Measurements from ENCODE around the gene ETHE1. TPM values are rescaled to one million over a fixed set of nuclear protein-coding genes. Genes with fewer than 3 reads are reported as not detected.

The ETHE1 gene
- total and polyA plus RNA-seq, 4 donors: 30.4 to 45.1 (median 34.5) TPM

DNA sequence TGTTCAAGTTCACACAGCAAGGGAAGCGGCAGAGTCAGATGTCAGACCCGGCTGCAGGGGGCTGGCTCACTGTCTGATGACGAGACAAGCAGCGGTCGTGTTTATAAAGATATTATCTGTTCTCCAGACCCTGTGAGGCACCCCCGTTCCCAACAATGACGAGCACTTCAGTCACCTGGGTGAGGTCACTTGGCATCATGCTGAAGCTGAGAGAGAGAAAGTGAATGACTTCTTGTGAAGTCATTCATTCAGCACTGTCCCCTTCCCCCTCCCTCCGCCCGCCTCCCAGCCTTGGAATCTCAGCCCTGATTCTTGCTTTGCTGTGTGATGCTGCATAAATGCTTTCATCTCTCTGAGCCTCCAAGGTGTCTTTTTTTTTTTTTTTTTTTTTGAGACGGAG, 56.7 kb downstream of the ETHE1 start:
- Histone ChIP-seq H3K9ac (ENCODE audit: low read depth in 1 of 2, low read length in 2 of 2) (no peak overlapping the region), H3K4me3 (ENCODE audit: low read depth in 1 of 3, low read length in 3 of 3) (no peak overlapping the region), H3K9me3 (ENCODE audit: control insufficient read depth in 4 of 4, low read length in 3 of 4) (no peaks in the 10 kb centered on the region), H3K27ac (ENCODE audit: low read depth in 1 of 2, low read length in 2 of 2) (no peak overlapping the region), H3K27me3 (ENCODE audit: control insufficient read depth in 4 of 4, insufficient read depth in 4 of 4, low read length in 3 of 4) (no peaks in the 10 kb centered on the region), H3K4me1 (ENCODE audit: control insufficient read depth in 4 of 4, insufficient read depth in 4 of 4, low read length in 3 of 4) (peaks cover 0 to 4% (median 2%) of the 10 kb centered on the region in 4 donors), H3K36me3 (ENCODE audit: control insufficient read depth in 4 of 4, insufficient read depth in 3 of 4, low read depth in 1 of 4, low read length in 3 of 4) (no peaks in the 10 kb centered on the region)
- no peak for DNase-seq (ENCODE audit: low spot score)
- 74% methylated on average over 10 of the region's 10 CpGs for WGBS
- TF ChIP-seq HNF4A (conservative IDR thresholded peaks at IDR 0.05) (no peak), GABPA (IDR thresholded peaks at IDR 0.05 in 1 of 2, conservative IDR thresholded peaks at IDR 0.05 in 1 of 2) (no peak), HNF4G (IDR thresholded peaks at IDR 0.05) (no peak), RAD21 (IDR thresholded peaks at IDR 0.05) (no peak), JUND (IDR thresholded peaks at IDR 0.05) (no peak), NR2F2 (IDR thresholded peaks at IDR 0.05) (no peak), FOXA1 (IDR thresholded peaks at IDR 0.05) (no peak), EGR1 (IDR thresholded peaks at IDR 0.05; ENCODE audit: low read depth in 2 of 2) (no peak), YY1 (IDR thresholded peaks at IDR 0.05) (no peak), RXRA (IDR thresholded peaks at IDR 0.05) (no peak)
- TF ChIP-seq, protein P1, sequence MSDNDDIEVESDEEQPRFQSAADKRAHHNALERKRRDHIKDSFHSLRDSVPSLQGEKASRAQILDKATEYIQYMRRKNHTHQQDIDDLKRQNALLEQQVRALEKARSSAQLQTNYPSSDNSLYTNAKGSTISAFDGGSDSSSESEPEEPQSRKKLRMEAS (IDR thresholded peaks at IDR 0.05): no peak
- TF ChIP-seq, protein P2, sequence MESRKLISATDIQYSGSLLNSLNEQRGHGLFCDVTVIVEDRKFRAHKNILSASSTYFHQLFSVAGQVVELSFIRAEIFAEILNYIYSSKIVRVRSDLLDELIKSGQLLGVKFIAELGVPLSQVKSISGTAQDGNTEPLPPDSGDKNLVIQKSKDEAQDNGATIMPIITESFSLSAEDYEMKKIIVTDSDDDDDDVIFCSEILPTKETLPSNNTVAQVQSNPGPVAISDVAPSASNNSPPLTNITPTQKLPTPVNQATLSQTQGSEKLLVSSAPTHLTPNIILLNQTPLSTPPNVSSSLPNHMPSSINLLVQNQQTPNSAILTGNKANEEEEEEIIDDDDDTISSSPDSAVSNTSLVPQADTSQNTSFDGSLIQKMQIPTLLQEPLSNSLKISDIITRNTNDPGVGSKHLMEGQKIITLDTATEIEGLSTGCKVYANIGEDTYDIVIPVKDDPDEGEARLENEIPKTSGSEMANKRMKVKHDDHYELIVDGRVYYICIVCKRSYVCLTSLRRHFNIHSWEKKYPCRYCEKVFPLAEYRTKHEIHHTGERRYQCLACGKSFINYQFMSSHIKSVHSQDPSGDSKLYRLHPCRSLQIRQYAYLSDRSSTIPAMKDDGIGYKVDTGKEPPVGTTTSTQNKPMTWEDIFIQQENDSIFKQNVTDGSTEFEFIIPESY (IDR thresholded peaks at IDR 0.05): no peak
- TF ChIP-seq, protein P3, sequence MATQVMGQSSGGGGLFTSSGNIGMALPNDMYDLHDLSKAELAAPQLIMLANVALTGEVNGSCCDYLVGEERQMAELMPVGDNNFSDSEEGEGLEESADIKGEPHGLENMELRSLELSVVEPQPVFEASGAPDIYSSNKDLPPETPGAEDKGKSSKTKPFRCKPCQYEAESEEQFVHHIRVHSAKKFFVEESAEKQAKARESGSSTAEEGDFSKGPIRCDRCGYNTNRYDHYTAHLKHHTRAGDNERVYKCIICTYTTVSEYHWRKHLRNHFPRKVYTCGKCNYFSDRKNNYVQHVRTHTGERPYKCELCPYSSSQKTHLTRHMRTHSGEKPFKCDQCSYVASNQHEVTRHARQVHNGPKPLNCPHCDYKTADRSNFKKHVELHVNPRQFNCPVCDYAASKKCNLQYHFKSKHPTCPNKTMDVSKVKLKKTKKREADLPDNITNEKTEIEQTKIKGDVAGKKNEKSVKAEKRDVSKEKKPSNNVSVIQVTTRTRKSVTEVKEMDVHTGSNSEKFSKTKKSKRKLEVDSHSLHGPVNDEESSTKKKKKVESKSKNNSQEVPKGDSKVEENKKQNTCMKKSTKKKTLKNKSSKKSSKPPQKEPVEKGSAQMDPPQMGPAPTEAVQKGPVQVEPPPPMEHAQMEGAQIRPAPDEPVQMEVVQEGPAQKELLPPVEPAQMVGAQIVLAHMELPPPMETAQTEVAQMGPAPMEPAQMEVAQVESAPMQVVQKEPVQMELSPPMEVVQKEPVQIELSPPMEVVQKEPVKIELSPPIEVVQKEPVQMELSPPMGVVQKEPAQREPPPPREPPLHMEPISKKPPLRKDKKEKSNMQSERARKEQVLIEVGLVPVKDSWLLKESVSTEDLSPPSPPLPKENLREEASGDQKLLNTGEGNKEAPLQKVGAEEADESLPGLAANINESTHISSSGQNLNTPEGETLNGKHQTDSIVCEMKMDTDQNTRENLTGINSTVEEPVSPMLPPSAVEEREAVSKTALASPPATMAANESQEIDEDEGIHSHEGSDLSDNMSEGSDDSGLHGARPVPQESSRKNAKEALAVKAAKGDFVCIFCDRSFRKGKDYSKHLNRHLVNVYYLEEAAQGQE (IDR thresholded peaks at IDR 0.05): no peak
- TF ChIP-seq, protein P4, sequence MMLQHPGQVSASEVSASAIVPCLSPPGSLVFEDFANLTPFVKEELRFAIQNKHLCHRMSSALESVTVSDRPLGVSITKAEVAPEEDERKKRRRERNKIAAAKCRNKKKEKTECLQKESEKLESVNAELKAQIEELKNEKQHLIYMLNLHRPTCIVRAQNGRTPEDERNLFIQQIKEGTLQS (IDR thresholded peaks at IDR 0.05): no peak

DNA sequence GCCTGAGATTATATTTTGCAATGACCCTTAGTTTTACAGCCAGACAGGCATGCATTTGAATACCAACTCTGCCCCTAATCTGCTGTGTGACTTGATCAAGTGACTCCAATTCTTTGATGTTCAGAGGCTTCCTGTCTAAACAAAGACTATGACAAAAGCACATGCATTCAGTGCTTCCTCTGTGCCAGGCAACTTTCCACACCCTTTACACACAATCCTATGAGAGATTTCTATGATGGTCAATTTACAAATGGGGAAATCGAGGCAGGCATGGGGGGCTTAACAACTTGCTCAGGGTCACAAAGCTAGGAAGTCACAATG, 57.9 kb downstream of the ETHE1 start:
- H3K36me3 ChIP-seq (ENCODE audit: control insufficient read depth in 4 of 4, insufficient read depth in 3 of 4, low read depth in 1 of 4, low read length in 3 of 4): no peaks in the 10 kb centered on the region
- DNase-seq (ENCODE audit: low spot score): no peak
- WGBS: 69% methylated on average over 1 of the region's 1 CpG
- H3K27ac ChIP-seq (ENCODE audit: low read depth in 1 of 2, low read length in 2 of 2): no peak overlapping the region
- H3K4me1 ChIP-seq (ENCODE audit: control insufficient read depth in 4 of 4, insufficient read depth in 4 of 4, low read length in 3 of 4): peaks cover 0 to 3% (median 0%) of the 10 kb centered on the region in 4 donors
- H3K9ac ChIP-seq (ENCODE audit: low read depth in 1 of 2, low read length in 2 of 2): no peak overlapping the region
- no peaks in the 10 kb centered on the region for H3K9me3 ChIP-seq (ENCODE audit: control insufficient read depth in 4 of 4, low read length in 3 of 4)
- TF ChIP-seq NR2F2 (IDR thresholded peaks at IDR 0.05) (no peak), FOXA2 (IDR thresholded peaks at IDR 0.05) (no peak), RAD21 (IDR thresholded peaks at IDR 0.05) (no peak), FOXA1 (IDR thresholded peaks at IDR 0.05) (no peak), HNF4A (conservative IDR thresholded peaks at IDR 0.05) (no peak), HNF4G (IDR thresholded peaks at IDR 0.05) (no peak), EGR1 (IDR thresholded peaks at IDR 0.05; ENCODE audit: low read depth in 2 of 2) (no peak), GABPA (IDR thresholded peaks at IDR 0.05 in 1 of 2, conservative IDR thresholded peaks at IDR 0.05 in 1 of 2) (no peak), RXRA (IDR thresholded peaks at IDR 0.05) (no peak), SP1 (IDR thresholded peaks at IDR 0.05) (no peak), YY1 (IDR thresholded peaks at IDR 0.05) (no peak), TAF1 (conservative IDR thresholded peaks at IDR 0.05) (no peak), JUND (IDR thresholded peaks at IDR 0.05) (no peak)
- TF ChIP-seq, protein P2 (IDR thresholded peaks at IDR 0.05): no peak
- TF ChIP-seq, protein P4 (IDR thresholded peaks at IDR 0.05): no peak
- TF ChIP-seq, protein P1 (IDR thresholded peaks at IDR 0.05): no peak
- no peak overlapping the region for H3K4me3 ChIP-seq (ENCODE audit: low read depth in 1 of 3, low read length in 3 of 3)
- H3K27me3 ChIP-seq (ENCODE audit: control insufficient read depth in 4 of 4, insufficient read depth in 4 of 4, low read length in 3 of 4): no peaks in the 10 kb centered on the region

Measured in liver (tissue), 9 donors.